ENCODE measurements around the gene HOXA3. TPM values are rescaled to one million over a fixed set of nuclear protein-coding genes. Genes with fewer than 3 reads are reported as not detected.

Gene HOXA3
- total RNA-seq, 2 donors from 2014 or later, result 6.5 to 29.3 TPM

DNA sequence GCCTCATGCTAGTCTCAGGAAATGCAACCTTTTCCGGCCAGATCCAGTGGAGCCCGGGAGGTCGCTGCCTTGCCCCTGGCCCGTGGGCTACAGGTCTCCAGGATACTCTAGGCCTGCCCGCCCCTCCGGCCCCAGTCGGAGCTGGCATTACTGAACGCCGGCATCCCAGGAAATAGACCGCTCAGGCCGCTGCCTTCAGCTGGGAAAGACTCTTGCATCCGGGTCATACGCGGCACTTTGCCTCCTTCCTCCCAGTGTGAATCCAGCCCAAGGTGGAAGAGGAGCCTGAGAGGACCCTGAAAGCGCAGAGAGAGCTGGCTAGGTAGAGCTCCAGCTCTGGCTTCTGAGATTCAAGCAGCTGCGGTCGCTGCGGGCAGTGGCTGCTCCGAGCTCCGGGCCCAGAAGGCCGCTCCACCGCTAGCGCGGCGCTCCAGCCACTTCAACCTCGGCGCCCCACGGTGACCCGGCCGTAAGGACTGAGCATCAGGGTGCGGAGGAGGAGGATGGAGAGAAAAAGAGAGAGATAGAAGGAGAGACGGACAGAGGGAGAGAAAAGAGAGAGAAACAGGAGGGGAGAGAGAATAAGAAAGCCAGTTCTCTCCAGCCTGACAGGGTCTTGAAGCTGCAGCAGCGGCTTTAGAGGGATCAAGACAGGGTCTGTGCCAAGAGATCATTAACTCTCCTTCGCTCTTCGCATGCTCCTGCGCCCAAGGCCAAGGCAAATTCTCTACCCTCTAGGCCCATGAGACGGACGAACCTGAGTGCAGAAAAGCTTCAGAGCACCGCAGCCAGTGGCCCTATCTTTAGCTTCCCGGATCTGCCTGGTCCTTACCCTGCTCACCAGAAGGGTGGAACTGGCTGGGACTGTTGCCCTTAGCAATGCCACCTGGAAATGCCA lies 23.5 kb upstream of the HOXA3 start:
- TF ChIP-seq, protein P1, sequence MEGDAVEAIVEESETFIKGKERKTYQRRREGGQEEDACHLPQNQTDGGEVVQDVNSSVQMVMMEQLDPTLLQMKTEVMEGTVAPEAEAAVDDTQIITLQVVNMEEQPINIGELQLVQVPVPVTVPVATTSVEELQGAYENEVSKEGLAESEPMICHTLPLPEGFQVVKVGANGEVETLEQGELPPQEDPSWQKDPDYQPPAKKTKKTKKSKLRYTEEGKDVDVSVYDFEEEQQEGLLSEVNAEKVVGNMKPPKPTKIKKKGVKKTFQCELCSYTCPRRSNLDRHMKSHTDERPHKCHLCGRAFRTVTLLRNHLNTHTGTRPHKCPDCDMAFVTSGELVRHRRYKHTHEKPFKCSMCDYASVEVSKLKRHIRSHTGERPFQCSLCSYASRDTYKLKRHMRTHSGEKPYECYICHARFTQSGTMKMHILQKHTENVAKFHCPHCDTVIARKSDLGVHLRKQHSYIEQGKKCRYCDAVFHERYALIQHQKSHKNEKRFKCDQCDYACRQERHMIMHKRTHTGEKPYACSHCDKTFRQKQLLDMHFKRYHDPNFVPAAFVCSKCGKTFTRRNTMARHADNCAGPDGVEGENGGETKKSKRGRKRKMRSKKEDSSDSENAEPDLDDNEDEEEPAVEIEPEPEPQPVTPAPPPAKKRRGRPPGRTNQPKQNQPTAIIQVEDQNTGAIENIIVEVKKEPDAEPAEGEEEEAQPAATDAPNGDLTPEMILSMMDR (IDR thresholded peaks at IDR 0.05), result no peak
- H3K9me3 ChIP-seq, result no peaks in the 10 kb centered on the region
- peaks cover 27% of the 10 kb centered on the region for H3K27me3 ChIP-seq (replicated peaks; ENCODE audit: insufficient read depth)
- ATAC-seq (ENCODE audit: insufficient number of reproducible peaks, low FRiP score, low read depth) (no peak), DNase-seq (ENCODE audit: low spot score) (no peak)
- no peak overlapping the region for H3K27ac ChIP-seq
- peaks cover 15 to 33% of the 10 kb centered on the region in 2 donors for H3K4me1 ChIP-seq (ENCODE audit: control insufficient read depth in 1 of 2, low read depth in 2 of 2)
- no peak overlapping the region for H3K4me3 ChIP-seq
- H3K36me3 ChIP-seq, result no peaks in the 10 kb centered on the region

GRCh38 chr7:27174874-27175625 lies 22.7 kb upstream of the HOXA3 start:
- Histone ChIP-seq H3K36me3 (no peaks in the 10 kb centered on the region), H3K4me1 (ENCODE audit: control insufficient read depth in 1 of 2, low read depth in 2 of 2) (peaks cover 15 to 32% of the 10 kb centered on the region in 2 donors), H3K27ac (no peak overlapping the region), H3K9me3 (no peaks in the 10 kb centered on the region), H3K27me3 (replicated peaks; ENCODE audit: insufficient read depth) (peaks cover 24% of the 10 kb centered on the region), H3K4me3 (no peak overlapping the region)
- TF ChIP-seq, protein P1 (IDR thresholded peaks at IDR 0.05), result no peak
- no peak for DNase-seq (ENCODE audit: low spot score)
- no peak for ATAC-seq (ENCODE audit: insufficient number of reproducible peaks, low FRiP score, low read depth)

DNA sequence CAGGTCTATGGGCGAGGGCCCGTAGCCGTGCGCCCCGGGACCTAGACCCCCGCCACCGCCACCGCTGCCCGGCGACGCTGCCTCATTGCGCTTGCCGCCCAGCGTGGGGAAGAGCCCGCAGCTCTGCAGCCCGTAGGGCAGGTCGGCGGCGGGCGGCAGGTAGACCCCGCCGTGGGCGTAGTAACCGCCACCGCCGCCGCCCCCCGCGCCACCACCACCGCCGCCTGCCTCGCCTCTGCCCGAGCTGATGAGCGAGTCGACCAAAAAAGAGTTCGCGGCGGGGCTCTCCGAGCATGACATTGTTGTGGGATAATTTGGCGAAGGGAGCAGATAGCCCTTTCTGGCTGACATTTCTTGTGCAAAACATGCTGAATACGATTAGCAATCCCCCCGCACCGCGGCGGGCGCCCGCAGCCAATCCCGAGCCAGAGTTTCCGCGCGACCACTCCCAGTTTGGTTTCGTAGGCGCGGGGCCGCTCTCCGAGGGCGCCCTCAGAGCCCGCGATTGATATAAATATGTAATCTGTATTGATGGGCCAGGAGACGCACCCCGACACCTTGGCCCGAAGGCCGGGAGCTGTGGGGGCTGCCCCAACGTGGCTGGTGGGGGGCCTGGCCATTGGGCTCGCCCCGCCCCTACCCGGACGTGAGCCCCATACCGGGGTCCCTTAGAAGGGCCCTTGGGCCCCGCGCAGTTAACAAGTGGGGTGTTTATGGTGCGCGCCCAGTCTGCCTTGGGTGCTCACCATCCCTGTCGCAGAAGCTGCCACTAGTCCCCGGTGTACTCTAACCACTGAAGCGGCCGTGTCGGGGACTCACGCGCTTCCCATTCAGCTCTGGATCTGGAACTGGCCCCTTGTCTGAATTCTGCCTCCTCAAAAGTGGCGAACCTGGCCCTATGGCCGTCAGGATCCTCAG lies 21.8 kb upstream of the HOXA3 start, which contains the start of gene HOXA10:
Gene HOXA10 (minus strand): TSS at position 365 of the 918 bp plus-strand sequence. CDS start 14 bp downstream, at position 351.
- H3K27ac ChIP-seq, result peak within 1 kb of the TSS in 1 of 2 donors; percentile 36
- TF ChIP-seq, protein P1 (IDR thresholded peaks at IDR 0.05), result no peak
- H3K27me3 ChIP-seq (replicated peaks; ENCODE audit: insufficient read depth), result peaks cover 24% of the 10 kb centered on the region
- DNase-seq (ENCODE audit: low spot score) (no peak), ATAC-seq (ENCODE audit: insufficient number of reproducible peaks, low FRiP score, low read depth) (no peak)
- H3K4me3 ChIP-seq, result peak within 1 kb of the TSS; percentile 74
- H3K36me3 ChIP-seq, result no peaks in the 10 kb centered on the region
- H3K4me1 ChIP-seq (ENCODE audit: control insufficient read depth in 1 of 2, low read depth in 2 of 2), result peaks cover 15 to 24% of the 10 kb centered on the region in 2 donors
- no peaks in the 10 kb centered on the region for H3K9me3 ChIP-seq

DNA sequence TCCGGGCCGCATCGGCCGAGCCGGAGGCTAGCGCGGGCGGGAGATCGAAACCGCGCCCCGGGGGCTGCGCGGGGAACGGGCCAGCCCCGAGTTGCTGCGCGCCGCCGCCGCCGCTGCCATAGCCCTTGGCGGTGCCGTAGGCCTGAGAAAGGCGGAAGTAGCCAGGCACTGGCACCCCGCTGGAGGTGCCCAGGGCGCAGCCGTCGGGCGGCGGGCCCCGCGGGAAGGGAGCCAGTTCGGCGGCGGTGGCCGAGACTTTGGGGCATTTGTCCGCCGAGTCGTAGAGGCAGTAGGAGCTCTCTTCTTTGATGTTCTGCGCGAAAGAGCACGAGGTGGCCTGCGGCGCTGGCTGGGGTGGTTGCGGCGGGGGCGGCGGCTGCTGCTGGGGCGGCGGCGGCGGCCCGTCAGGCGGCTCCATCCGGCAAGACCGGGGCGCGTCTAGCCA lies 21.1 kb upstream of the HOXA3 start:
- H3K4me3 ChIP-seq, result peak overlapping the region; percentile 74
- H3K27ac ChIP-seq, result peak overlapping the region in 1 of 2 donors; percentile 36
- H3K36me3 ChIP-seq, result no peaks in the 10 kb centered on the region
- H3K9me3 ChIP-seq, result no peaks in the 10 kb centered on the region
- DNase-seq (ENCODE audit: low spot score) (no peak), ATAC-seq (ENCODE audit: insufficient number of reproducible peaks, low FRiP score, low read depth) (no peak)
- H3K27me3 ChIP-seq (replicated peaks; ENCODE audit: insufficient read depth), result peaks cover 24% of the 10 kb centered on the region
- H3K4me1 ChIP-seq (ENCODE audit: control insufficient read depth in 1 of 2, low read depth in 2 of 2), result peaks cover 15 to 23% of the 10 kb centered on the region in 2 donors
- TF ChIP-seq, protein P1 (IDR thresholded peaks at IDR 0.05), result no peak

Data from thoracic aorta (tissue), 2 donors.